Breast epithelium (tissue), 3 donors: ENCODE results near the gene SPOCK1.

Experiments used
- CTCF ChIP-seq, 3 donors: fragments of 450-650 bp; IDR thresholded peaks; one replicate each; pipeline ENCODE4 v1.5.1; 2016 to 2017; ENCODE audit warnings: antibody characterized with exemption in 3 of 3, mild to moderate bottlenecking in 3 of 3, moderate library complexity in 3 of 3
- POLR2A ChIP-seq: fragments of 450-650 bp; IDR thresholded peaks from one replicate; pipeline ENCODE4 v1.6.1; 2016; ENCODE audit warnings: antibody characterized with exemption, mild to moderate bottlenecking, moderate library complexity
- POLR2AphosphoS5 ChIP-seq, 3 donors: sonication (generic); formaldehyde crosslinking; IDR thresholded peaks; one replicate each; pipeline ENCODE4 v1.6.1; 2017; ENCODE audit warnings: antibody characterized with exemption in 3 of 3

- TF ChIP-seq CTCF (IDR thresholded peaks at IDR 0.05) (no peak), POLR2A (no peak), POLR2AphosphoS5 (IDR thresholded peaks at IDR 0.05) (no peak)
Measured at GRCh38 chr5:137290373-137290772, 208.8 kb downstream of the SPOCK1 start.
